GM11168 (cell line): Measurements from ENCODE around the gene PAPPA.

Experiments used
- in situ Hi-C: fragments of 300-500 bp; cut with MboI; formaldehyde crosslinking; loops from one replicate; pipeline ENCODE4 v1.12.0; 2022; ENCODE audit warnings: low sequenced_read_pairs; ENCODE audit not compliant: unreplicated experiment

The PAPPA gene

GRCh38 chr9:116153765-116154333 is at the start of gene PAPPA:
TSS of gene PAPPA (plus strand) at chr9:116153791. CDS start at chr9:116154173, 382 bp downstream.
- in situ Hi-C loops: loop anchor here (10.0 to 25.0 kb wide), 2 partner anchors 411 to 508 kb away; no protein-coding TSS in a partner anchor

- in situ Hi-C loops: no loop called here
Observed at GRCh38 chr9:116103976-116104820, 49.4 kb upstream of the PAPPA start.

- in situ Hi-C loops: no loop called here
Observed at GRCh38 chr9:116112236-116112635, 41.4 kb upstream of the PAPPA start.

- in situ Hi-C loops: no loop called here
Observed at GRCh38 chr9:116115761-116116353, 37.7 kb upstream of the PAPPA start.

- in situ Hi-C loops: no loop called here
Observed at GRCh38 chr9:116116393-116116792, 37.2 kb upstream of the PAPPA start.

- in situ Hi-C loops: no loop called here
Observed at GRCh38 chr9:116123171-116123570, 30.4 kb upstream of the PAPPA start.

- in situ Hi-C loops: no loop called here
Observed at GRCh38 chr9:116124472-116125040, 29.0 kb upstream of the PAPPA start.

- in situ Hi-C loops: no loop called here
Observed at GRCh38 chr9:116133163-116133562, 20.4 kb upstream of the PAPPA start.

GRCh38 chr9:116134975-116135374 is 18.6 kb upstream of the PAPPA start:
- in situ Hi-C loops: no loop called here

GRCh38 chr9:116137010-116137409 is 16.6 kb upstream of the PAPPA start:
- in situ Hi-C loops: no loop called here

GRCh38 chr9:116137581-116137980 is 16.0 kb upstream of the PAPPA start:
- in situ Hi-C loops: no loop called here

- in situ Hi-C loops: no loop called here
Observed at GRCh38 chr9:116141864-116142561, 11.6 kb upstream of the PAPPA start.

GRCh38 chr9:116142706-116143492 is 10.7 kb upstream of the PAPPA start:
- in situ Hi-C loops: no loop called here

- in situ Hi-C loops: no loop called here
Observed at GRCh38 chr9:116144038-116144437, 9.6 kb upstream of the PAPPA start.

- in situ Hi-C loops: no loop called here
Observed at GRCh38 chr9:116144555-116144954, 9.0 kb upstream of the PAPPA start.

GRCh38 chr9:116145036-116145435 is 8.6 kb upstream of the PAPPA start:
- in situ Hi-C loops: no loop called here

- in situ Hi-C loops: no loop called here
Observed at GRCh38 chr9:116147821-116148220, 5.8 kb upstream of the PAPPA start.

GRCh38 chr9:116149844-116150243 is 3.7 kb upstream of the PAPPA start:
- in situ Hi-C loops: loop anchor here (10.0 to 25.0 kb wide), 2 partner anchors 415 to 512 kb away; no protein-coding TSS in a partner anchor

- in situ Hi-C loops: loop anchor here (10.0 to 25.0 kb wide), 2 partner anchors 414 to 511 kb away; no protein-coding TSS in a partner anchor
Observed at GRCh38 chr9:116151199-116151598, 2.4 kb upstream of the PAPPA start.
